Measurements from ENCODE around the gene ZDHHC20. TPM values are rescaled to one million over a fixed set of nuclear protein-coding genes. Genes with fewer than 3 reads are reported as not detected.
"Not testable (repeated sequence)": the region's sequence is repeated elsewhere in the genome, so short reads cannot be mapped to it uniquely, and the experiment has no call there.

Gene ZDHHC20
- total RNA-seq, 2 donors from 2014 or later: 85.2 to 94.1 TPM

- no peak overlapping the region for H3K4me3 Mint-ChIP-seq
- no peaks in the 10 kb centered on the region for H3K27me3 Mint-ChIP-seq (ENCODE audit: insufficient read depth)
- H3K4me3 ChIP-seq (ENCODE audit: low read length): no peak overlapping the region
- no peaks in the 10 kb centered on the region for H3K27me3 ChIP-seq (ENCODE audit: control insufficient read depth, insufficient read depth, low read length, poor library complexity, severe bottlenecking)
- no peak overlapping the region for H3K9ac ChIP-seq (ENCODE audit: extremely low read depth, low read length, poor library complexity, severe bottlenecking)
- H3K4me1 ChIP-seq (ENCODE audit: control insufficient read depth, insufficient read depth, low read length): no peaks in the 10 kb centered on the region
- 93% methylated on average over 1 of the region's 2 CpGs; no CpG with 5 or more reads in 1 of the 2 experiments for WGBS, 2 experiments (ENCODE audit: insufficient coverage in 1 of 2, insufficient read length in 1 of 2)
- H3K9me3 Mint-ChIP-seq: peaks cover 15% of the 10 kb centered on the region
- peaks cover 72% of the 10 kb centered on the region for H3K36me3 ChIP-seq (ENCODE audit: control insufficient read depth, insufficient read depth, low read length)
- peaks cover 76% of the 10 kb centered on the region for H3K36me3 Mint-ChIP-seq (ENCODE audit: low read depth)
- H3K4me1 Mint-ChIP-seq: no peaks in the 10 kb centered on the region
- H3K27ac Mint-ChIP-seq: peak overlapping the region; percentile 64
- H3K27ac ChIP-seq (ENCODE audit: low read depth, low read length): no peak overlapping the region
- H3K9me3 ChIP-seq (ENCODE audit: control insufficient read depth, low read length): peaks cover 16% of the 10 kb centered on the region
- DNase-seq: no peak
- TF ChIP-seq, protein P1, sequence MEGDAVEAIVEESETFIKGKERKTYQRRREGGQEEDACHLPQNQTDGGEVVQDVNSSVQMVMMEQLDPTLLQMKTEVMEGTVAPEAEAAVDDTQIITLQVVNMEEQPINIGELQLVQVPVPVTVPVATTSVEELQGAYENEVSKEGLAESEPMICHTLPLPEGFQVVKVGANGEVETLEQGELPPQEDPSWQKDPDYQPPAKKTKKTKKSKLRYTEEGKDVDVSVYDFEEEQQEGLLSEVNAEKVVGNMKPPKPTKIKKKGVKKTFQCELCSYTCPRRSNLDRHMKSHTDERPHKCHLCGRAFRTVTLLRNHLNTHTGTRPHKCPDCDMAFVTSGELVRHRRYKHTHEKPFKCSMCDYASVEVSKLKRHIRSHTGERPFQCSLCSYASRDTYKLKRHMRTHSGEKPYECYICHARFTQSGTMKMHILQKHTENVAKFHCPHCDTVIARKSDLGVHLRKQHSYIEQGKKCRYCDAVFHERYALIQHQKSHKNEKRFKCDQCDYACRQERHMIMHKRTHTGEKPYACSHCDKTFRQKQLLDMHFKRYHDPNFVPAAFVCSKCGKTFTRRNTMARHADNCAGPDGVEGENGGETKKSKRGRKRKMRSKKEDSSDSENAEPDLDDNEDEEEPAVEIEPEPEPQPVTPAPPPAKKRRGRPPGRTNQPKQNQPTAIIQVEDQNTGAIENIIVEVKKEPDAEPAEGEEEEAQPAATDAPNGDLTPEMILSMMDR (conservative IDR thresholded peaks at IDR 0.05): no peak
Measured at GRCh38 chr13:21389124-21389523, 70.0 kb downstream of the ZDHHC20 start.

DNA sequence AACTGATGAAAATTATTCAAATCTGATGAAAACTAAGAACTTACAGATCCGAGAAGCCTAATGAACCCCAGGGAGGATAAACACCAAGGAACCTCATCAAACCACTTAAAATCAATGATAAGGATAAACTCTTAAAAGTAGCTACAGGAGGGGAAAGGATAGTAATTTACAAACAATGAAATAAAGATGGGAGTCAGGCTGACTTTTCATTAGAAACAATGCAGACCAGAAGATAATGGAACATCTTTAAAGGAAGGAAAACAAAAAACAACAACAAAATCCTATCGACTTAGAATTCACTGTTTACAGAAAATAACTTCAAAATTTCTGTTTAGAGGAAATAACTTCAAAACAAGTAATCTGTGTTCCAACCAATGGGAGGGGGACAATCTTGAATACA lies 73.4 kb downstream of the ZDHHC20 start:
- H3K9ac ChIP-seq (ENCODE audit: extremely low read depth, low read length, poor library complexity, severe bottlenecking): no peak overlapping the region
- Mint-ChIP-seq H3K27me3 (ENCODE audit: insufficient read depth) (no peaks in the 10 kb centered on the region), H3K4me1 (no peaks in the 10 kb centered on the region), H3K36me3 (ENCODE audit: low read depth) (peaks cover 77% of the 10 kb centered on the region), H3K27ac (no peak overlapping the region), H3K4me3 (no peak overlapping the region), H3K9me3 (peaks cover 15% of the 10 kb centered on the region)
- no peaks in the 10 kb centered on the region for H3K4me1 ChIP-seq (ENCODE audit: control insufficient read depth, insufficient read depth, low read length)
- H3K9me3 ChIP-seq (ENCODE audit: control insufficient read depth, low read length): peaks cover 16% of the 10 kb centered on the region
- H3K4me3 ChIP-seq (ENCODE audit: low read length): no peak overlapping the region
- peaks cover 78% of the 10 kb centered on the region for H3K36me3 ChIP-seq (ENCODE audit: control insufficient read depth, insufficient read depth, low read length)
- no peak overlapping the region for H3K27ac ChIP-seq (ENCODE audit: low read depth, low read length)
- no peak for DNase-seq
- 92% methylated on average over 2 of the region's 2 CpGs; no CpG with 5 or more reads in 1 of the 2 experiments for WGBS, 2 experiments (ENCODE audit: insufficient coverage in 1 of 2, insufficient read length in 1 of 2)
- TF ChIP-seq, protein P1 (conservative IDR thresholded peaks at IDR 0.05): no peak
- no peaks in the 10 kb centered on the region for H3K27me3 ChIP-seq (ENCODE audit: control insufficient read depth, insufficient read depth, low read length, poor library complexity, severe bottlenecking)

DNA sequence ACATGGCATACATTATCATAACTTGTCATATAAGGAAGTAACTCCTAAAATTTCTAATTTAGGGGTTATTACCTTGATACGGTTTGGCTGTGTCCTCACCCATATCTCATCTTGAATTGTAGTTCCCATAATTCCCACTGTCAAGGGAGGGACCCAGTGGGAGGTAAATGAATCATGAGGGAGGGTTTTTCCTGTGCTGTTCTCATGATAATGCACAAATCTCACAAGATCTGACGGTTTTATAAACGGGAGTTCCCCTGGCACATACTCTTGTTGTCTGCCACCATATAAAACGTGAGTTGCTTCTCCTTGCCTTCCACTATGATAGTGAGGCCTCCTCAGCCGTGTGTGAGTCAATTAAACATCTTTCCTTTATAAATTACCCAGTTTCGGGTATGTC lies 76.0 kb downstream of the ZDHHC20 start:
- DNase-seq: no peak
- H3K36me3 Mint-ChIP-seq (ENCODE audit: low read depth): peaks cover 69% of the 10 kb centered on the region
- Histone ChIP-seq H3K4me3 (ENCODE audit: low read length) (no peak overlapping the region), H3K36me3 (ENCODE audit: control insufficient read depth, insufficient read depth, low read length) (peaks cover 68% of the 10 kb centered on the region), H3K27ac (ENCODE audit: low read depth, low read length) (no peak overlapping the region), H3K27me3 (ENCODE audit: control insufficient read depth, insufficient read depth, low read length, poor library complexity, severe bottlenecking) (no peaks in the 10 kb centered on the region), H3K4me1 (ENCODE audit: control insufficient read depth, insufficient read depth, low read length) (no peaks in the 10 kb centered on the region), H3K9ac (ENCODE audit: extremely low read depth, low read length, poor library complexity, severe bottlenecking) (no peak overlapping the region), H3K9me3 (ENCODE audit: control insufficient read depth, low read length) (peaks cover 16% of the 10 kb centered on the region)
- no peaks in the 10 kb centered on the region for H3K27me3 Mint-ChIP-seq (ENCODE audit: insufficient read depth)
- H3K27ac Mint-ChIP-seq: no peak overlapping the region
- H3K4me1 Mint-ChIP-seq: no peaks in the 10 kb centered on the region
- 94% methylated on average over 5 of the region's 6 CpGs for WGBS, 2 experiments (ENCODE audit: insufficient coverage in 1 of 2, insufficient read length in 1 of 2)
- TF ChIP-seq, protein P1 (conservative IDR thresholded peaks at IDR 0.05): no peak
- H3K9me3 Mint-ChIP-seq: peaks cover 15% of the 10 kb centered on the region
- H3K4me3 Mint-ChIP-seq: no peak overlapping the region

GRCh38 chr13:21376998-21377985 lies 81.8 kb downstream of the ZDHHC20 start:
- not testable (repeated sequence) for H3K9ac ChIP-seq (ENCODE audit: extremely low read depth, low read length, poor library complexity, severe bottlenecking); H3K27ac ChIP-seq (ENCODE audit: low read depth, low read length); H3K27me3 Mint-ChIP-seq (ENCODE audit: insufficient read depth); H3K9me3 ChIP-seq (ENCODE audit: control insufficient read depth, low read length); H3K4me3 Mint-ChIP-seq; H3K4me1 ChIP-seq (ENCODE audit: control insufficient read depth, insufficient read depth, low read length); DNase-seq; H3K27me3 ChIP-seq (ENCODE audit: control insufficient read depth, insufficient read depth, low read length, poor library complexity, severe bottlenecking); H3K4me3 ChIP-seq (ENCODE audit: low read length); H3K4me1 Mint-ChIP-seq; H3K9me3 Mint-ChIP-seq
- H3K36me3 Mint-ChIP-seq (ENCODE audit: low read depth): peaks cover 49% of the 10 kb centered on the region
- peak overlapping the region; percentile 75 for H3K27ac Mint-ChIP-seq
- WGBS, 2 experiments (ENCODE audit: insufficient coverage in 1 of 2, insufficient read length in 1 of 2): 87 to 98% methylated on average over 9 to 33 of the region's 36 CpGs
- H3K36me3 ChIP-seq (ENCODE audit: control insufficient read depth, insufficient read depth, low read length): peaks cover 47% of the 10 kb centered on the region

Data from endodermal cell (in vitro differentiated cells).